AG10803 (cell line): ENCODE measurements around the gene MPP1.

Experiments used
- DNase-seq: peaks from one replicate; pipeline ENCODE4 v3.0.0; 2010; ENCODE audit warnings: low read depth
- H3K4me3 ChIP-seq: 2 replicates; pipeline ENCODE4 v1.5.1; 2011; ENCODE audit warnings: mild to moderate bottlenecking, low read length, control low read depth
- TF ChIP-seq, protein P1 (sequence below): conservative IDR thresholded peaks from 2 replicates; pipeline ENCODE4 v1.5.1; 2011; ENCODE audit warnings: mild to moderate bottlenecking, low read length, control low read depth, inconsistent platforms

Gene MPP1

DNA sequence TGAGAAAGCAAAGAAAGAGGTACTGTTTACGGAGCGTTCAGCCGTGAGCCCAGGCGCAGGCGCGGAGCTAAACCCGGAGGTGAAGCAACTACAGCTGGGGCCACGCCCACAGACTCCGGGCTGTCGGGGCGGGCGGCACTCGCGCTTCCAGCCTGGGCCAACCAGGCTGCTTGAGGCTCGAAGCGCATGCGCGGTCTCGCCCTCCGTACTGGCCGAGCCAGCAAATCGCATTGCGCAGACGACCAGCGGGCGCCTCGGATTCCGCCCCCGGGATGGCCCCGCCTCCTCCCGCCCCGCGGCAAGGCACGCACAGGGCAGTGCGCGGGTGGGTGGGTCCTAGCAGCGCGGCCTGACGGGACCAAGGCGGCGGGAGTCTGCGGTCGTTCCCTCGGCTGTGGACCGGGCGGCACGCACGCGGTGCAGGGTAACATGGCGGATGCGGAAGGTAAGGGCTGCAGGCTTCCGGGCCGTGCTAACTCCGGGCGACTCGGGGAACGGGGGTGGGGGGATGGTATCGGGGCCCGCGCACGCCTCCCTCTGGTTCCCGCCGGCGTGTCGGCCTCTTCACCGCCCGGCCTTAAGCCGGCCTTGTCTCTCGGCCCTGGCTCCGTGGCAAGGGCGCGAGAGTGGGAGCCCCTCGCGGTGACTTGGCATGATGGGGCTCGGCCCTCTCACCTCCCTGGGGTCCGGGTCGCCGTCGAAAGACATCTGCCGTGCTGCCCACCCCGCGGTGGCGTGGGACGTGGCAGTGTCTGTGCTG lies 42.6 kb downstream of the MPP1 start, which contains the start of gene DKC1:
Gene DKC1, plus strand, starts transcription at position 328 of the 760 bp plus-strand sequence. Its CDS starts 102 bp downstream, at position 430.
- DNase-seq: peak; percentile 93
- TF ChIP-seq, protein P1, sequence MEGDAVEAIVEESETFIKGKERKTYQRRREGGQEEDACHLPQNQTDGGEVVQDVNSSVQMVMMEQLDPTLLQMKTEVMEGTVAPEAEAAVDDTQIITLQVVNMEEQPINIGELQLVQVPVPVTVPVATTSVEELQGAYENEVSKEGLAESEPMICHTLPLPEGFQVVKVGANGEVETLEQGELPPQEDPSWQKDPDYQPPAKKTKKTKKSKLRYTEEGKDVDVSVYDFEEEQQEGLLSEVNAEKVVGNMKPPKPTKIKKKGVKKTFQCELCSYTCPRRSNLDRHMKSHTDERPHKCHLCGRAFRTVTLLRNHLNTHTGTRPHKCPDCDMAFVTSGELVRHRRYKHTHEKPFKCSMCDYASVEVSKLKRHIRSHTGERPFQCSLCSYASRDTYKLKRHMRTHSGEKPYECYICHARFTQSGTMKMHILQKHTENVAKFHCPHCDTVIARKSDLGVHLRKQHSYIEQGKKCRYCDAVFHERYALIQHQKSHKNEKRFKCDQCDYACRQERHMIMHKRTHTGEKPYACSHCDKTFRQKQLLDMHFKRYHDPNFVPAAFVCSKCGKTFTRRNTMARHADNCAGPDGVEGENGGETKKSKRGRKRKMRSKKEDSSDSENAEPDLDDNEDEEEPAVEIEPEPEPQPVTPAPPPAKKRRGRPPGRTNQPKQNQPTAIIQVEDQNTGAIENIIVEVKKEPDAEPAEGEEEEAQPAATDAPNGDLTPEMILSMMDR: no peak

DNA sequence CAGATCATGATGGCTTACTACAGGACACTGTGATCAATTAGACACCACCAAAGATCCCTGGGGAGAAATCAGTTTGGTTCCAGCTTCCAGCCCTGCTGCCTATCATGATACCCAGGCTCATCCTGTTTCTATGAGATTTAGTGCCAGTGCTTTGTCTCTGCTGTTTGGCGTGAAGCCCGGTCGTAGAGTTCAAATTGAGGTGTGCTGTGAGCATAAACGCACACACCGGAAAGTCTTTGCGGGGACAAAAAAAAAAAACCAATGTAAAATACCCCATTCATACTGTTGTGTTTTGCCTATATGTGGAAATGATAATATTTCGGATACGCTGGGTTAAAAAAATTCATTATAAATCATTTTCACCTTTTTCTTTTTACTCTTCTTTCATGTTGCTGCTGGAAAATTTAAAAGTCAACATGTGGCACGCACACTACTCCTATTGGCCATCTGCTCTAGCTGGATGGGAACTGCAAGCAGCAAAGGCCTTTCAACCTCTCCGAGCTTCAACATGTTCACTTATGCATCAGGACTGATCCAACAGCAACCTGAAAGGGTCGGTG lies 43.2 kb downstream of the MPP1 start:
- no peak for DNase-seq
- TF ChIP-seq, protein P1: no peak

More for the DNA sequence above, 42.6 kb downstream of the MPP1 start, which contains the start of gene DKC1:
- H3K4me3 ChIP-seq: peak within 1 kb of the TSS; percentile 73

DNA sequence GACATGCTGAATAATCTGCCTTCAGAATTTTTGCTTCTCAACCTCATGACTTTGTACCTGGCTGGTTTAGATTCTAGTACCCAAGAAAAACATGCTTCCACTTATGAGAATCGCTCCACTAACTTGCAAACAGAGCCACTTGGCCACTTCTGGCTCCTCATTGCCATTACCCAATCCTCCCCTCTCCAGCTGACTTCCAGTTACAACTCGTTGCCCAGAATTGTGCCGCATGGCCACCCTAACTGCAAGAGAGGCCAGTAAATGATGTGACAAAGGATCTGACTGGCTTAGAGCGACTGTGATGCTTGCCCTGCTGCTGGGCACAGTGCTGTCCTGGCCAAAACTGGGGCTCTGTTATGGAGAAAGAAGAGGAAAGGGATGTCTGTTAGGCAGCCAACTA lies 46.6 kb downstream of the MPP1 start:
- H3K4me3 ChIP-seq: no peak overlapping the region
- DNase-seq: no peak
- TF ChIP-seq, protein P1: no peak

More for the DNA sequence above, 43.2 kb downstream of the MPP1 start:
- peak overlapping the region; percentile 68 for H3K4me3 ChIP-seq

DNA sequence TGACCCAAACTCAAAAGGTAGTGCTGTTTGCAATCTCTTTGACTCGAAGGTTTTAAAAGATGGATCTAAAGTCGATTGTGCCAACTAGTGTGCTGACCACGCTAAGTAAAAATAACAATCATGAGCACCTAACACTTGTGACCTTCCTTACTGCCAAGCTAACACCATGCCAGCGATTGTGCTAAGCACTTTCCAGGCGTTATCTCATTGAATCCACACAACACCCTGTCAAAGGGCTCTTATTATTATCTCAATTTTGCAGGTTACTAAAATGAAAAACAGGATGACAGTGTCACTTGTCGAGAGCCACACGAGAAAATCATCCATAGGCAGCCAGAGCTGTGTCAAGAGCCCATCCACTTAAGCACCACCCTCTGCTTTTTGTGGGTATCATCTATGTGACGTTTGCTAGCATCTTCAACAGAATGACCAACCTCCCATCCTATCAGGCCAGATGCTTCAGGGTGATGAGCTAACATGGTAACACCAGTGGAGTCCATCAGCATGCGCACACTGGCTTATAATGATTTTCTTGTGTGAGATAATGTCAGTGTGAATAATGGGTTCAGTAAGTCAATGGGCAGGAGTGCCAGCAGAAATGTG lies 53.5 kb downstream of the MPP1 start:
- TF ChIP-seq, protein P1: no peak
- DNase-seq: no peak
- H3K4me3 ChIP-seq: no peak overlapping the region

DNA sequence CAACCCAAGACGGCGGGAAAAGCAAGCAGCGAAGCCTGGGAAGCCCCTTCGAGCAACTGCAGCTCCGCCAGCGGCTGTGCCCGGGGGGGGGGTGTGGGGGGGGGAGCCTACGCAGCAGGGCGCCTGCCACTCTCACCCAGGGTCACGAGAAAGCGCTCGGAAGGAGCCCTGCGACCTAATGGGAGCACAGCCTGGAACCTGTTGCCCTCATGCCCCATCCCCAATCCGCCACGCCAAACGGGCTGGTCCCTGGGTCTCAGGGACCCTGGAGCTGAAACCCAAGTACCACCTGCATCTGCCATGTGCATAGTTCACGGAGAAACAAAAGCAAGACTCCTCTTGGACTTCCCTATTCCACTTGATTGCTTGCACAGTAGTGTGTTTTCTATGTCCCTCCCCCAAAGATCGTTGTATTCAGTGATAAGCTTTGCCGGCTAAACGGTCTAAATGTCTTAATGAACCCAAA lies 54.0 kb downstream of the MPP1 start:
- TF ChIP-seq, protein P1: no peak
- no peak for DNase-seq
- H3K4me3 ChIP-seq: no peak overlapping the region; the same call in 1 of the 2 replicates

DNA sequence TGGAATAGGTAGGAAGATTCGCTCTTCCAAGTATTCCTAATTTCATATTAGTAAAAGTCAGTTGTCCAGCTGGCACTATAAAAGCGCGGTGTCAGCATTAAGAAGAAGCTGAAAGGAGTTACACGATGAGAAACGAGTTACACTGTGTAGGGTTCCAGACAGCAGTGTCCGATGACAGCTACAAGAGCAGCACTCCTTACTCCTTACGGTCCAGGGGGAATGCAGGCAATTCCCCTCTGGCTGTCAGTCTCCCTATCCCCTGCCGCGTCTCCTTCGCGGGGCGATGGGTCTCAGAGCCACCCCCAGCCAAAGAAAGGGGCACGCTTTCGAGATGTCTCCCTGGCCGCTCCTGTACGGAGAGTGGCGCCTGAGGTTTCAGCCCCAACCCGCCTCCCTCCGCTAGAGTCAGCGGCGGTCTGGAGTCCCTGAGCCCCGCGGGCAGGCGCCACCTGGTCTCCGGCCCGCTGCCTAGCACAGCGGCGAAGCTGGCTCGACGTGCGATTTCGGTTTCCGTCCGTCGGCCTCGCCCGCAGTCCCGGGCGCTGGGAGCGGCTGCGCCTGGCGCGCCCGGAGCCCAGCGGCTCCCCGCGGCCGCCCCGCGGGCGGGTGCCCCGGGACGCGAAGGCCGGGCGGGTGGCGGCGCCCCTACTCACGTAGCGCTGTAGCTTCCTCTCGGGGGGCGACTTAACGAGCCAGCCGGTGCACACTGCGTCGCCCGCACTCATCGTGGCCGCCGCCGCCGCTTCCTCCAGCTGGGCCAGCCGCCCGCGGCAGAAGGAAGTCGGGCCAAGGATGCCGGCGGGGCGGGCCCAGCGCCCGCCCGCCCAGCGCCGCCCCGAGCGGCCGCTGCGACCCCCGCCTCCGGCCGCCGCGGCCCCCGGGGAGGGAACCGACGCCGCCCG lies 54.7 kb downstream of the MPP1 start, which contains the start of gene GAB3:
Gene GAB3, minus strand, starts transcription at position 777 of the 902 bp plus-strand sequence. Its CDS starts 52 bp downstream, at position 725.
- no peak for DNase-seq
- TF ChIP-seq, protein P1: no peak
- peak within 1 kb of the TSS; percentile 50 for H3K4me3 ChIP-seq
